ENCODE data around the gene RCVRN.

GRCh38 chr17:9900044-9900594 is 5.0 kb downstream of the RCVRN start:
- no peak for TF ChIP-seq SMC3 (IDR thresholded peaks at IDR 0.05; ENCODE audit: low read depth, low read length)
- TF ChIP-seq CTCF (conservative IDR thresholded peaks at IDR 0.05; ENCODE audit: low read depth, low read length): no peak
- TF ChIP-seq RCOR1 (IDR thresholded peaks at IDR 0.05; ENCODE audit: insufficient replicate concordance, low read length): no peak
- TF ChIP-seq ELK1 (IDR thresholded peaks at IDR 0.05; ENCODE audit: borderline replicate concordance, low read depth, low read length): no peak

Data from IMR-90 (cell line).